ENCODE measurements around the gene PRKG1.

The PRKG1 gene

DNA sequence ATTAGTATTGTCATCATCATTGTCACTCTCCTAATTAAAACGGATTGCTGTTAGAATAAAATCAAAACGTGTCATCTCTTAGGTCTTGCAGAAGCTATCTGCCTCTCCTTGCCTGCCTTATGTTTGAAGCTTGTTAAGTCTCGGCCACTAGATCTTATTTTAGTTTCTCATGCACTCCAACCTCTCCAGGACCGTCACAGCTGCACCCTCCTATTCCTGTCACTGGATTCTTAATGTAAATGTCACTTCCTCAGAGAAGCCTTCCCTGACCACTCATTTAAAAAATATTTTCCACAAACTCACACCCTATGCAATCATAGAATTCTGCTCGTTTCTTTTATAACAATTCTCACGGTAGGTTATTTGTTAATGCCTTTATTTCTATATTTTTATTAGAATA lies 1135.9 kb downstream of the PRKG1 start:
- ATAC-seq (replicated peaks; ENCODE audit: extremely low read depth, poor library complexity, severe bottlenecking) = no peak
- H3K9me3 Mint-ChIP-seq = no peaks in the 10 kb centered on the region
- H3K27me3 Mint-ChIP-seq = peaks cover 13% of the 10 kb centered on the region
- DNase-seq (ENCODE audit: low spot score in 2 of 2) = no peak
- H3K36me3 Mint-ChIP-seq (ENCODE audit: insufficient read depth) = no peaks in the 10 kb centered on the region
- H3K4me3 Mint-ChIP-seq = no peak overlapping the region
- H3K4me1 Mint-ChIP-seq = no peaks in the 10 kb centered on the region
- no peak overlapping the region for H3K27ac Mint-ChIP-seq (ENCODE audit: low read depth)

- Mint-ChIP-seq H3K9me3 (no peaks in the 10 kb centered on the region), H3K4me1 (no peaks in the 10 kb centered on the region), H3K4me3 (no peak overlapping the region), H3K27ac (ENCODE audit: low read depth) (no peak overlapping the region), H3K27me3 (no peaks in the 10 kb centered on the region), H3K36me3 (ENCODE audit: insufficient read depth) (no peaks in the 10 kb centered on the region)
- ATAC-seq (replicated peaks; ENCODE audit: extremely low read depth, poor library complexity, severe bottlenecking) = no peak
- no peak for DNase-seq (ENCODE audit: low spot score in 2 of 2)
Measured at GRCh38 chr10:52212062-52212461, 1137.8 kb downstream of the PRKG1 start.

GRCh38 chr10:52212802-52213201 lies 1138.5 kb downstream of the PRKG1 start:
- H3K27ac Mint-ChIP-seq (ENCODE audit: low read depth) = no peak overlapping the region
- no peaks in the 10 kb centered on the region for H3K4me1 Mint-ChIP-seq
- H3K36me3 Mint-ChIP-seq (ENCODE audit: insufficient read depth) = no peaks in the 10 kb centered on the region
- no peak for ATAC-seq (replicated peaks; ENCODE audit: extremely low read depth, poor library complexity, severe bottlenecking)
- H3K9me3 Mint-ChIP-seq = no peaks in the 10 kb centered on the region
- no peaks in the 10 kb centered on the region for H3K27me3 Mint-ChIP-seq
- H3K4me3 Mint-ChIP-seq = no peak overlapping the region
- DNase-seq (ENCODE audit: low spot score in 2 of 2) = no peak

- no peak for ATAC-seq (replicated peaks; ENCODE audit: extremely low read depth, poor library complexity, severe bottlenecking)
- H3K27ac Mint-ChIP-seq (ENCODE audit: low read depth) = no peak overlapping the region
Measured at GRCh38 chr10:52213321-52213752, 1139.0 kb downstream of the PRKG1 start.

DNA sequence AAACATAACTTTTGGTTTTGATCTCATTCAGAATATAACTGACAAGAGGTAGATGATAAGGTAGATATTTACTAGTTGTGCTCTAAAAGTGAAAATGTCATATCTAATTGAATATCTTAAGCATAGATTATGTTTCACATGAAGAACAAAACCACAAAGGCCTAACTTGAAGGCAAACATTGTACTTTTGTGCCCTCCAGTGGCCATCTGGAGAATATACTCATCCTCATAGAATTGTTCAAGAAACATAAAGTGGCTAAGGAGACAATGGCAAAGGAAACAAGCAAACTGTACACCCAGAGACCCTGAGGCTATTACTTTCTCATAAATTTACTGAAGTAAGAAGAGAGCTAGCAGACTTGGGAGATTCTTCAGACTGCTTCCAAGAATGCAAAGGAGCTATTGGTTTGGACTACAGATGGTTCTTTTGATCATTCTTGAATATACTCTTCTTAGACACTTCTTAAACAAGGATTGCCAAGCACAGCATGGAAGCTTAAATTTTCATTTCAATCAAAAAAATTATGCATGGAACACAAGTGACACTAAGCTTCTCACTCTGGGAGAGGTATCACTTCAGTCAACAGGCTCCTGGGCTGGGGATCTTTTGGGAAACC lies 1141.6 kb downstream of the PRKG1 start:
- Mint-ChIP-seq H3K27ac (ENCODE audit: low read depth) (no peak overlapping the region), H3K9me3 (no peaks in the 10 kb centered on the region), H3K4me1 (no peaks in the 10 kb centered on the region), H3K36me3 (ENCODE audit: insufficient read depth) (no peaks in the 10 kb centered on the region), H3K4me3 (no peak overlapping the region), H3K27me3 (no peaks in the 10 kb centered on the region)
- DNase-seq (ENCODE audit: low spot score in 2 of 2) = no peak
- peak; percentile 49 for ATAC-seq (replicated peaks; ENCODE audit: extremely low read depth, poor library complexity, severe bottlenecking)

More at GRCh38 chr10:52213321-52213752, 1139.0 kb downstream of the PRKG1 start:
- no peak overlapping the region for H3K4me3 Mint-ChIP-seq
- no peaks in the 10 kb centered on the region for H3K36me3 Mint-ChIP-seq (ENCODE audit: insufficient read depth)
- H3K9me3 Mint-ChIP-seq = no peaks in the 10 kb centered on the region
- no peaks in the 10 kb centered on the region for H3K27me3 Mint-ChIP-seq
- no peak for DNase-seq (ENCODE audit: low spot score in 2 of 2)
- H3K4me1 Mint-ChIP-seq = no peaks in the 10 kb centered on the region

DNA sequence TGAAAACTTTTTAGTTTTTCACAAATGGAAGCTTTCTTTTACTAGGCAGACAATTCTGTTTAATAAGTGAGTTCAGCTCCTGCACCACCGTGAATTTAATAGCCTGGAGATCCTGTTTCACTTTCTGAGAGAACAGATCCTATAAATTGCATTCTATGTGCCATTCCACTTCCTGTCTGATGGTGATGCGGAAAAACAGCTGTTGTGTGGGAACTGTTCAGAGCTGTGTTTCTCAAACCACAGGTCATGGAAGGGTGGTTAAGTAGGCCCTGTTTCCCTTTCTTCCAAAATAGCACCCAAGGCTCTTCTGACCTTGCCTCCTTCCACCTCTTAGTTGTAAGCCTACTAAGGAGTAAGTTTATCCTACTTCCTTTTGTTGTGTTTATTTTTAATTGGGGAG lies 1142.6 kb downstream of the PRKG1 start:
- Mint-ChIP-seq H3K27me3 (no peaks in the 10 kb centered on the region), H3K27ac (ENCODE audit: low read depth) (no peak overlapping the region), H3K4me3 (no peak overlapping the region), H3K4me1 (no peaks in the 10 kb centered on the region), H3K36me3 (ENCODE audit: insufficient read depth) (no peaks in the 10 kb centered on the region), H3K9me3 (no peaks in the 10 kb centered on the region)
- DNase-seq (ENCODE audit: low spot score in 2 of 2) (no peak), ATAC-seq (replicated peaks; ENCODE audit: extremely low read depth, poor library complexity, severe bottlenecking) (no peak)

GRCh38 chr10:52217531-52217930 lies 1143.2 kb downstream of the PRKG1 start:
- Mint-ChIP-seq H3K27ac (ENCODE audit: low read depth) (no peak overlapping the region), H3K27me3 (no peaks in the 10 kb centered on the region), H3K9me3 (no peaks in the 10 kb centered on the region), H3K4me3 (no peak overlapping the region), H3K36me3 (ENCODE audit: insufficient read depth) (no peaks in the 10 kb centered on the region), H3K4me1 (no peaks in the 10 kb centered on the region)
- ATAC-seq (replicated peaks; ENCODE audit: extremely low read depth, poor library complexity, severe bottlenecking) (no peak), DNase-seq (ENCODE audit: low spot score in 2 of 2) (no peak)

GRCh38 chr10:52220947-52221346 lies 1146.7 kb downstream of the PRKG1 start:
- Mint-ChIP-seq H3K27me3 (no peaks in the 10 kb centered on the region), H3K9me3 (no peaks in the 10 kb centered on the region), H3K4me1 (no peaks in the 10 kb centered on the region), H3K27ac (ENCODE audit: low read depth) (no peak overlapping the region), H3K36me3 (ENCODE audit: insufficient read depth) (no peaks in the 10 kb centered on the region), H3K4me3 (no peak overlapping the region)
- DNase-seq (ENCODE audit: low spot score in 2 of 2) (no peak), ATAC-seq (replicated peaks; ENCODE audit: extremely low read depth, poor library complexity, severe bottlenecking) (no peak)

- no peaks in the 10 kb centered on the region for H3K36me3 Mint-ChIP-seq (ENCODE audit: insufficient read depth)
- DNase-seq (ENCODE audit: low spot score in 2 of 2) = no peak
- H3K27me3 Mint-ChIP-seq = no peaks in the 10 kb centered on the region
- H3K27ac Mint-ChIP-seq (ENCODE audit: low read depth) = no peak overlapping the region
- no peaks in the 10 kb centered on the region for H3K4me1 Mint-ChIP-seq
- H3K4me3 Mint-ChIP-seq = no peak overlapping the region
- no peak for ATAC-seq (replicated peaks; ENCODE audit: extremely low read depth, poor library complexity, severe bottlenecking)
- no peaks in the 10 kb centered on the region for H3K9me3 Mint-ChIP-seq
Measured at GRCh38 chr10:52221923-52222322, 1147.6 kb downstream of the PRKG1 start.

DNA sequence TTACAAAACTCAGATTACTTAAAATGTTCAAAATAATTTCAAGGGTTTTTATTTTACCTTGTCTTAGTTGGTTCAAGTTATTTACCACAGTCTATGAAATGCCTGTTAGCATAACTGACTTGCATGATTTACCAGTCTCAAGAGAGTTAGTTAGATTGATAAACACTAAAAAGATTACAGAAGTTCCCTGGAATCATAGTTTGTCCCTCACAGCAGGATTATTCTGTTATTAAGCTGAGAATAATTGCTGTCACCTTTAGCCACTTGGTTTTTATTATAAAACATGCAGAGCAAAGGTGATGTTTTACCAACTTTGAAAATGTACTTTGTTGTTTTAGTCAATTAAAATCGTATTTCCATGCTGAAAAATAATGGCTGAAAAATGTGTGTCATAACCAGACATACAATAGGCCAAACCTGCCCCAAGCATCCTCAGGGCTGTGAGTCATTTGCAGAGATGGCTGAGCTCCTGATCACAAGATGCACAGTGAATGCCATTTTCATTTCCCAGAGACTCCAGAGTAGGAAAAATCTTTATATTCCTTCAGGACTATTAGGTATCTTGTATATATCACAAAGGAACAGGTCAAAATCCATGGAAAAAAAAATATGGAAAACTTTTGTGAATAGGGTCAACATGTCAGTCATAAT lies 1152.0 kb downstream of the PRKG1 start:
- H3K4me3 Mint-ChIP-seq = no peak overlapping the region
- DNase-seq (ENCODE audit: low spot score in 2 of 2) = no peak
- H3K36me3 Mint-ChIP-seq (ENCODE audit: insufficient read depth) = no peaks in the 10 kb centered on the region
- H3K4me1 Mint-ChIP-seq = no peaks in the 10 kb centered on the region
- H3K27me3 Mint-ChIP-seq = no peaks in the 10 kb centered on the region
- no peak overlapping the region for H3K27ac Mint-ChIP-seq (ENCODE audit: low read depth)
- ATAC-seq (replicated peaks; ENCODE audit: extremely low read depth, poor library complexity, severe bottlenecking) = no peak
- no peaks in the 10 kb centered on the region for H3K9me3 Mint-ChIP-seq

- Mint-ChIP-seq H3K4me3 (no peak overlapping the region), H3K36me3 (ENCODE audit: insufficient read depth) (no peaks in the 10 kb centered on the region), H3K27me3 (peaks cover 10% of the 10 kb centered on the region), H3K9me3 (peaks cover 5% of the 10 kb centered on the region), H3K27ac (ENCODE audit: low read depth) (no peak overlapping the region), H3K4me1 (no peaks in the 10 kb centered on the region)
- DNase-seq (ENCODE audit: low spot score in 2 of 2) (no peak), ATAC-seq (replicated peaks; ENCODE audit: extremely low read depth, poor library complexity, severe bottlenecking) (no peak)
Measured at GRCh38 chr10:52228556-52228955, 1154.3 kb downstream of the PRKG1 start.

DNA sequence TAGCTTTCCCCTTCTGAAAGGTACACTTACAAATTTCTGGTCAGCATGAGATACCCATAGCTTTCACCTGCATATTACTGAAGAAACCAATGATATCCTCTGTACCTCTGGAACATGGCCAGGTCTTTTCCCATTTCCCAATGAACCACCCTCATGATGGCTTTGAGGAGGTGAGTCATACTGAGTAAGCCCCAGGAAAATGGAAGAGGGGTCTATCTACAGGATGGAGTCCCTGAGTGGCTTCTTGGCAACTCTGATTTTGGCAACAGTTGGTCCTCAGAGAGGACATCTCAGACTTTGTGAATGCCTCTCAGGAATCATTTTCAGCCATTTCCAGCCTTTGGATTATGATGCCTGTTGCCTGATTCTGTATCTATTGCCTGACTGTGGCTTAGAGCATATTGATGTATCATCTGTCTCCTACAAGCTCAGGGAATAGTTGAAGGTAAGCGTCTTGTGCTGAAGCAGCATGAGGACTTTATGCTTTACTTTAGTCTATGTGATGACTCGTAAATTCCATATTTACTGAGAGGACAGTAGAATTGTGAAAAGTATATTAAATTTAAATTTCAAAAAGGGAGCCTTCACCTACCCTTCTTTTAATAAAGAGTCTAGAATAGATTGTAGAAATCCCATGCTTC lies 1155.1 kb downstream of the PRKG1 start:
- no peak overlapping the region for H3K4me3 Mint-ChIP-seq
- ATAC-seq (replicated peaks; ENCODE audit: extremely low read depth, poor library complexity, severe bottlenecking) (no peak), DNase-seq (ENCODE audit: low spot score in 2 of 2) (no peak)
- no peaks in the 10 kb centered on the region for H3K36me3 Mint-ChIP-seq (ENCODE audit: insufficient read depth)
- H3K27ac Mint-ChIP-seq (ENCODE audit: low read depth) = no peak overlapping the region
- H3K9me3 Mint-ChIP-seq = peaks cover 5% of the 10 kb centered on the region
- H3K4me1 Mint-ChIP-seq = no peaks in the 10 kb centered on the region
- peaks cover 10% of the 10 kb centered on the region for H3K27me3 Mint-ChIP-seq
